Measurements from ENCODE around the gene TRPV4. TPM values are rescaled to one million over a fixed set of nuclear protein-coding genes. Genes with fewer than 3 reads are reported as not detected.
A peak's percentile ranks its signal among the peaks of the same experiment; 100 is the strongest.

The TRPV4 gene
- 5.2 and 5.4 TPM in 2 replicates for polyA plus RNA-seq (2012; rRNA removed)
- 2.1 and 3.2 TPM in 2 replicates for polyA plus RNA-seq (2012; cell fraction: cytosol; rRNA removed)
- 7.3 and 8.9 TPM in 2 replicates for polyA plus RNA-seq (2012; cell fraction: nucleus; rRNA removed)

DNA sequence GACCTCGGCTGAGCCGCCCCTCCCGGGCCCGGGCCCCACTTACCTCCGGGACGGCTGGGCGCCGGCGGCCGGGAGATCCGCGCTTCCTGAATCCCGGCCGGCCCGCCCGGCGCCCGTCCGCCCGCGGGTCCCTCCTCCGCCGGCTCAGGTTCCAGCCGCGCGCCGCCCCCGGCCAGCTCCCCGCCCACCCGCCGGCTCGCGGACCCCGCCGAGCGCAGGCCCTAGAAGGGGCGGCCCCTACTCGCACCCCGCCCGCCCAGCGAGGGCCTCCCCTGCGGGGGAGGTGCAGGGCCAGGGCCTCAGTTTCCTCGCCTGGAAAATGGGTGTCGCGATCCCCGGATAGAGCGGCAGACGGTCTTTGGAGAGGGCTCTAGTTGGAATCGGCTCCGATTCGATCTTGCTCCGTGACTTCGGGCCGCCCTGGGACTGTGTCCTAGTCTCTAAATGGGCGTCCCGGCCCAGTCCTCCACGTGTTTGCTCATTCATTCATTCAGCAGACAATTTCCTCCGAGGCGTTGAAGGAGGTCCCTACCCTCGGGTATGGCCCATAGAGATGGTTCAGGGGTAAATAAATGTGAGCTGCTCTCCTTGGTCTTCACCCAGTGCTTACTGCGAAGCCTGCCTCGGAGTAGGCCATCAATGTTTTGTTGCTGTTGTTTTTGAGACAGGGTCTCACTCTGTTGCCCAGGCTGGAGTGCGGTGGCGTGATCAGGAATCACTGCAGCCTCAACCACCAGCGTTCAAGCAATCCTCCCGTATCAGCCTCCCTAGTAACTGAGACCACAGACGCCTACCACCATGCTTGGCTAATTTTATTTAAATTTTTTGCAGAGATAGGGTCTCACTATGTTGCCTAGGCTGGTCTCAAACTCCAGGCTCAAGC, at the start of gene TRPV4:
Gene TRPV4 (minus strand): TSS at position 92 of the 883 bp plus-strand sequence. CDS start 18,602 bp downstream, outside the sequence.
- H3K9ac ChIP-seq, result peak within 1 kb of the TSS; percentile 57; the same call in 1 of the 2 replicates
- no peaks in the 10 kb centered on the region for H3K9me3 ChIP-seq
- peak within 1 kb of the TSS; percentile 55 to 66 for H3K4me3 ChIP-seq (ENCODE audit: low read depth in 2 of 2, low read length in 1 of 2)
- H3F3A ChIP-seq (replicated peaks; ENCODE audit: insufficient read depth), result peaks cover 11% of the 10 kb centered on the region
- WGBS (ENCODE audit: low lambda C conversion rate), result 37% methylated on average over 39 of the region's 67 CpGs
- CTCF ChIA-PET, result interaction anchor here (0.7 to 6.6 kb wide), 6 partner anchors 11 to 701 kb away, joined by 3 to 57 read pairs (median 6); no protein-coding TSS in a partner anchor
- H3K4me2 ChIP-seq, result peak within 1 kb of the TSS; percentile 86
- DNase-seq, result peak; percentile 87
- peak within 1 kb of the TSS; percentile 81; the same call in 1 of the 2 replicates for H2AFZ ChIP-seq (ENCODE audit: low read depth)
- H3K4me1 ChIP-seq (ENCODE audit: control insufficient read depth in 1 of 2, insufficient read depth in 2 of 2, low read depth in 1 of 2, low read length in 1 of 2), result no peaks in the 10 kb centered on the region; a peak in 1 of 4 replicates
- no peaks in the 10 kb centered on the region for H3K9me2 ChIP-seq
- no peak within 1 kb of the TSS for H3K27ac ChIP-seq (ENCODE audit: low read depth in 2 of 2, low read length in 1 of 2)
- H3K36me3 ChIP-seq (replicated peaks in 1 of 2; ENCODE audit: control insufficient read depth in 1 of 2, insufficient read depth in 2 of 2, low read length in 1 of 2), result no peaks in the 10 kb centered on the region
- H3K79me2 ChIP-seq (ENCODE audit: insufficient read depth), result no peaks in the 10 kb centered on the region
- H4K20me1 ChIP-seq (ENCODE audit: insufficient read depth), result no peaks in the 10 kb centered on the region
- POLR2A ChIA-PET, result interaction anchor here (0.6 kb wide), 1 partner anchor 151 kb away, joined by 3 read pairs; no protein-coding TSS in a partner anchor
- H3K27me3 ChIP-seq (ENCODE audit: insufficient read depth), result no peaks in the 10 kb centered on the region
- no peak for TF ChIP-seq GABPA (IDR thresholded peaks at IDR 0.05; ENCODE audit: low read depth)
- TF ChIP-seq POLR2AphosphoS5 (IDR thresholded peaks at IDR 0.05; ENCODE audit: low read depth, low read length), result no peak
- TF ChIP-seq MEF2A (IDR thresholded peaks at IDR 0.05; ENCODE audit: borderline replicate concordance, low read depth), result no peak
- TF ChIP-seq, protein P1, sequence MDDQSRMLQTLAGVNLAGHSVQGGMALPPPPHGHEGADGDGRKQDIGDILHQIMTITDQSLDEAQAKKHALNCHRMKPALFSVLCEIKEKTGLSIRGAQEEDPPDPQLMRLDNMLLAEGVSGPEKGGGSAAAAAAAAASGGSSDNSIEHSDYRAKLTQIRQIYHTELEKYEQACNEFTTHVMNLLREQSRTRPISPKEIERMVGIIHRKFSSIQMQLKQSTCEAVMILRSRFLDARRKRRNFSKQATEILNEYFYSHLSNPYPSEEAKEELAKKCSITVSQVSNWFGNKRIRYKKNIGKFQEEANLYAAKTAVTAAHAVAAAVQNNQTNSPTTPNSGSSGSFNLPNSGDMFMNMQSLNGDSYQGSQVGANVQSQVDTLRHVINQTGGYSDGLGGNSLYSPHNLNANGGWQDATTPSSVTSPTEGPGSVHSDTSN (IDR thresholded peaks at IDR 0.05), result no peak
- TF ChIP-seq, protein P2, sequence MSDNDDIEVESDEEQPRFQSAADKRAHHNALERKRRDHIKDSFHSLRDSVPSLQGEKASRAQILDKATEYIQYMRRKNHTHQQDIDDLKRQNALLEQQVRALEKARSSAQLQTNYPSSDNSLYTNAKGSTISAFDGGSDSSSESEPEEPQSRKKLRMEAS (IDR thresholded peaks at IDR 0.05; ENCODE audit: low read depth), result no peak
- TF ChIP-seq, protein P3, sequence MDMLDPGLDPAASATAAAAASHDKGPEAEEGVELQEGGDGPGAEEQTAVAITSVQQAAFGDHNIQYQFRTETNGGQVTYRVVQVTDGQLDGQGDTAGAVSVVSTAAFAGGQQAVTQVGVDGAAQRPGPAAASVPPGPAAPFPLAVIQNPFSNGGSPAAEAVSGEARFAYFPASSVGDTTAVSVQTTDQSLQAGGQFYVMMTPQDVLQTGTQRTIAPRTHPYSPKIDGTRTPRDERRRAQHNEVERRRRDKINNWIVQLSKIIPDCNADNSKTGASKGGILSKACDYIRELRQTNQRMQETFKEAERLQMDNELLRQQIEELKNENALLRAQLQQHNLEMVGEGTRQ (IDR thresholded peaks at IDR 0.05; ENCODE audit: borderline replicate concordance, low read depth, low read length), result no peak
- TF ChIP-seq CHD2 (IDR thresholded peaks at IDR 0.05; ENCODE audit: low read length, partially characterized antibody), result no peak
- no peak for TF ChIP-seq TAF1 (IDR thresholded peaks at IDR 0.05; ENCODE audit: borderline replicate concordance, low read depth, low read length)
- TF ChIP-seq JUND (IDR thresholded peaks at IDR 0.05), result no peak
- TF ChIP-seq NFIC (IDR thresholded peaks at IDR 0.05; ENCODE audit: borderline replicate concordance), result no peak
- TF ChIP-seq SMC3 (IDR thresholded peaks at IDR 0.05; ENCODE audit: low read depth, low read length), result no peak

DNA sequence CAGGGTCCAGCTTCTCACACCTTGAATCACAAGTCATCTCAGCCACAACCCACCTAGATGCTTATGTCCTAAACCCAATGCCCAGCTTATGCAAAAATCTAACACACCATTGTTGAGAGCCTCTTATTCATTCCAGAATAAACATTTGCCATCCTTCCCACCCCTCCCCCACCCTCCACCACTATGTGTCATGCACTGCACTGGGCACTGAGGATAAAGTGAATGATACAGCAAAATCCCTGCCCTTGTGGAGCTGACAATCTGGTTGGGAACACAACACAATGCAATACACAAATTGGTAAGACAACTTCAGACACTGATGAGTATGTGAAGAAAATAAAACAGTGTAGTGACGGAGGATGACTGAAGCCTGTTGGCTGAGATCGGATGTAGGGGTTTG, 48.6 kb upstream of the TRPV4 start:
- WGBS (ENCODE audit: low lambda C conversion rate), result 96% methylated on average over 2 of the region's 2 CpGs
- Histone ChIP-seq H3K9ac (no peak overlapping the region), H3K9me2 (no peaks in the 10 kb centered on the region), H3K27me3 (ENCODE audit: insufficient read depth) (no peaks in the 10 kb centered on the region), H3K4me3 (ENCODE audit: low read depth in 2 of 2, low read length in 1 of 2) (no peak overlapping the region), H3K4me2 (no peak overlapping the region), H3K36me3 (replicated peaks in 1 of 2; ENCODE audit: control insufficient read depth in 1 of 2, insufficient read depth in 2 of 2, low read length in 1 of 2) (no peaks in the 10 kb centered on the region), H3K9me3 (no peaks in the 10 kb centered on the region), H3K79me2 (ENCODE audit: insufficient read depth) (peaks cover 31% of the 10 kb centered on the region), H3K27ac (ENCODE audit: low read depth in 2 of 2, low read length in 1 of 2) (no peak overlapping the region), H2AFZ (ENCODE audit: low read depth) (no peak overlapping the region), H3K4me1 (ENCODE audit: control insufficient read depth in 1 of 2, insufficient read depth in 2 of 2, low read depth in 1 of 2, low read length in 1 of 2) (peaks cover 0 to 17% of the 10 kb centered on the region in 2 experiments; a peak in 1 of 4 replicates), H4K20me1 (ENCODE audit: insufficient read depth) (no peaks in the 10 kb centered on the region; the same call in 1 of the 2 replicates), H3F3A (replicated peaks; ENCODE audit: insufficient read depth) (no peaks in the 10 kb centered on the region)
- POLR2A ChIA-PET, result no interaction called here
- no peak for DNase-seq
- CTCF ChIA-PET, result interaction anchor here (1.0 to 3.2 kb wide), 5 partner anchors 18 to 453 kb away, joined by 3 to 17 read pairs (median 4); partner anchors contain the start of gene TCHP
- TF ChIP-seq NRF1 (IDR thresholded peaks at IDR 0.05; ENCODE audit: low read depth, low read length) (no peak), POLR2AphosphoS5 (IDR thresholded peaks at IDR 0.05; ENCODE audit: low read depth, low read length) (no peak), TCF12 (IDR thresholded peaks at IDR 0.05) (no peak), ELF1 (IDR thresholded peaks at IDR 0.05) (no peak), YY1 (IDR thresholded peaks at IDR 0.05; ENCODE audit: low read depth) (no peak), MEF2A (IDR thresholded peaks at IDR 0.05; ENCODE audit: borderline replicate concordance, low read depth) (no peak), SMC3 (IDR thresholded peaks at IDR 0.05; ENCODE audit: low read depth, low read length) (no peak)
- TF ChIP-seq, protein P4, sequence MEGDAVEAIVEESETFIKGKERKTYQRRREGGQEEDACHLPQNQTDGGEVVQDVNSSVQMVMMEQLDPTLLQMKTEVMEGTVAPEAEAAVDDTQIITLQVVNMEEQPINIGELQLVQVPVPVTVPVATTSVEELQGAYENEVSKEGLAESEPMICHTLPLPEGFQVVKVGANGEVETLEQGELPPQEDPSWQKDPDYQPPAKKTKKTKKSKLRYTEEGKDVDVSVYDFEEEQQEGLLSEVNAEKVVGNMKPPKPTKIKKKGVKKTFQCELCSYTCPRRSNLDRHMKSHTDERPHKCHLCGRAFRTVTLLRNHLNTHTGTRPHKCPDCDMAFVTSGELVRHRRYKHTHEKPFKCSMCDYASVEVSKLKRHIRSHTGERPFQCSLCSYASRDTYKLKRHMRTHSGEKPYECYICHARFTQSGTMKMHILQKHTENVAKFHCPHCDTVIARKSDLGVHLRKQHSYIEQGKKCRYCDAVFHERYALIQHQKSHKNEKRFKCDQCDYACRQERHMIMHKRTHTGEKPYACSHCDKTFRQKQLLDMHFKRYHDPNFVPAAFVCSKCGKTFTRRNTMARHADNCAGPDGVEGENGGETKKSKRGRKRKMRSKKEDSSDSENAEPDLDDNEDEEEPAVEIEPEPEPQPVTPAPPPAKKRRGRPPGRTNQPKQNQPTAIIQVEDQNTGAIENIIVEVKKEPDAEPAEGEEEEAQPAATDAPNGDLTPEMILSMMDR (IDR thresholded peaks at IDR 0.05), result no peak
